Stimulated activated CD4-positive, alpha-beta T cell treated with anti-CD3 and anti-CD28 coated beads, Interleukin-12 subunit alpha, Interleukin-12 subunit beta, amount 100 ng/mL, for 48 hours (primary cell): ENCODE results near the gene OGFOD1.

ENCODE experiments used
- DNase-seq, 3 donors: peaks; one replicate each; pipeline ENCODE4 v3.0.0-alpha.2; 2020; ENCODE audit warnings: low read depth in 2 of 3, low spot score in 1 of 3

OGFOD1 gene

DNA sequence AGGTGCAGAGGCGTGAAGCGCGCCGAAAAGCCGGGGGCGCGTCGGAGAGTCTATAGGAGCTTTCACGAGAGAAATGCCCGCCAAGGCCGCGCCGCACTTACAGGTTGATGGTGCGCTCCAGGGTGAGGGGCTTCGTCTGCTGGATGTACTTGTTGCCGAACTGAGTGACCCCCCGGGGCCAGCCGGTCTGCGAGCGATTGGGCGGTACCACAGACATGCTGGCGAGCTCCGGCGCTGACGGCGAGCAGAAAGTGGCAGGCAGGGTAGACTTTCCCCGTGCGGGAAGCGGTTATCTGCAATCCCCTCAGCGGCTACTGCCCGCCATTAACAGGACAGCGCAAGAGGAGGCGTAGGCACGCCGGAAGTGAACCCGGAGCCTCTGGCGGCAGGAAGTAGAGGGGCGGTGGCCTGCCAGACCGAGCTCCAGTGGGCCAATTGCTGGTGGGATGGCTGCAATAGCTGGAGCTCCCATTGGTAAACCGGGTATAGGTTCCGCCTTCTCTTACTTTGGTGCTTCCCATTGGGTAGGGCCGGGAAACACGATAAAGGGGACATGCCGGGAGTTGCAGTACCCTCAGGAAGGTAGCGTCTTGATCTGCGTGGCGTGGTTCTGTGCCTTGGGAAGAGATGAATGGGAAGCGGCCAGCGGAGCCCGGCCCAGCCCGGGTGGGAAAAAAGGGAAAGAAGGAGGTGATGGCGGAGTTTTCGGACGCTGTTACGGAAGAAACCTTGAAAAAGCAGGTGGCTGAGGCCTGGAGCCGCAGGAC, at the start of gene OGFOD1, which contains the start of gene NUDT21:
Gene OGFOD1 (plus strand): TSS at position 569 of the 767 bp plus-strand sequence. CDS start 59 bp downstream, at position 628.
Gene NUDT21 (minus strand): TSS at position 347 of the 767 bp plus-strand sequence. CDS start 130 bp downstream, at position 217.
- DNase-seq: peak; percentile 82 to 89 (median 82)

DNA sequence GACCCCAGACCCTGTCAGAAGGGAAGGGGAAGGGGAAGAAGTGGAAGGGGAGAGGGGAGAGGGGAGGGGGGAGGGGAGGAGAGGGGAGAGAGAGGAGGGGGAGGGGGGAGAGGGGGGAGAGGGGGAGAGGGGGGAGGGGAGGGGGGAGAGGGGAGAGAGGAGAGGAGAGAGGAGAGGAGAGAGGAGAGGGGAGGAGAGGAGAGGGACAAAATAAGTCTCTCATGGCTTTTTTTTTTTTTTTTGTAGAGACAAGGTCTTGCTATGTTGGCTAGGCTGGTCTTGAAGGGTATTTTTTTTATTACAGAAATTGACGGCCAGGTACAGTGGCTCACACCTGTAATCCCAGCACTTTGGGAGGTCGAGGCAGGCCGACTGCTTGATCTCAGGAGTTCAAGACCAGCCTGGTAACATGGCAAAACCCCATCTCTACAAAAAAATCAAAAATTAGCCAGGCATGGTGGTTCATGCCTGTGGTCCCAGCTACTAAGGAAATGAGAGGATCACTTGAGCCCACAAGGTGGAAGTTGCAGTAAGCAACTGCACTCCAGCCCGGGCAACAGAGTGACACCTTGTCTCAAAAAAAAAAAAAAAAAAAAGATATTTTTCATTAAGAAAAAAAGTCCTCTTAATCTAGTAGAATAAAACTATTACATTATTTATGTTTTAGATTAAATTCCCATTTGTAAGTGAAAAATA, 45.2 kb upstream of the OGFOD1 start:
- no peak for DNase-seq

DNA sequence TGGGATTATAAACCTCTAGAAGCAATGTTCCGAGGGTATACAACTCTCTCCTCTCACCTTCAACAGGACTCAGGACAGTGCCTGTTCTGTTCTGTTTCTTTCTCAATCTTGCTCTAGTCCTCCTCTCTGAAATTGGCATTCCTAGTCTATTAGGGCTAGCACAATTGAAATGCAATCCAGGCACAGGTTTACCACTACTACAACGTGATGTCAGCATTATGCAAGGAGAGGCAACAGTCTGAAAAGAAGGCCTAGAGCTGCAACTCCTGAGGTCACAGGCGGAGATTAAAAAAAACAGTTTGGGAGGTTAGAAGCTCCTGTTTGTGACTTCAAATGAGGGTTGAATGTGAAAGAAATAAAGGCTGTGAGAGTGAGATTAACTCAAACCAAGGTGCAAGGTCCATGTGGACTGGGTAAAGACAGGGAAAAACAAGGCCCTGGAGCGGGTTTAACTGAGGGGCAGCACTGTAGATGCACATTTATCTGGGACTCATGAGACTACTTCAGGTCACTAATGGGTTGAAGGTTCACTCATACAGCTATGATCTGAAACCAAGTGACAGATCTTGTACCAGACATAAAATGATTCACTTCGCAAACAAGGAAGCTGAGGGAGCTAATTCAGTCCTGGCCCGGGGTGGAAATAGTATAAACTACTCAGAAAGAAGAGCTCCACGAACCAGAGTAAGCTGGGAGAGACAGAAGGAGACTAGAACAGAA, 42.8 kb upstream of the OGFOD1 start:
- DNase-seq: no peak

DNA sequence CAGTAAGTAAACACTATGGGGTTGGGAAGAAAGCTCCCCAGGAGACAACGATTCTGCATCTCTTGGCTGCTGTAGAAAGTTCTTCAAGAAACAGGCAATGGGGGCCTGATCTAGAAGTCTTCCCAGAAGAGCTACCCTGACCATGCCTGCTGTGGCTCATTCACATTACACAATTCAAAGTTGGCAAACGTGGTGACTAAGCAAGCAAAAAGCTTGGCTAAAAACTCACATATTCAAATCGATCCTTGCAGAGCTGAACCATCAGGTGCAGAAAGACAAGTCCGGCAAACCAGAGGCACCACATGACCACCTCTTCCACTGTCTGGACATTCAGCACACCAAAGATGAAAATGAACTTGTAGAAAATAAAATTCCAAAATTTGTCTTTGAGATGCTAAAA, 42.2 kb upstream of the OGFOD1 start:
- no peak for DNase-seq

DNA sequence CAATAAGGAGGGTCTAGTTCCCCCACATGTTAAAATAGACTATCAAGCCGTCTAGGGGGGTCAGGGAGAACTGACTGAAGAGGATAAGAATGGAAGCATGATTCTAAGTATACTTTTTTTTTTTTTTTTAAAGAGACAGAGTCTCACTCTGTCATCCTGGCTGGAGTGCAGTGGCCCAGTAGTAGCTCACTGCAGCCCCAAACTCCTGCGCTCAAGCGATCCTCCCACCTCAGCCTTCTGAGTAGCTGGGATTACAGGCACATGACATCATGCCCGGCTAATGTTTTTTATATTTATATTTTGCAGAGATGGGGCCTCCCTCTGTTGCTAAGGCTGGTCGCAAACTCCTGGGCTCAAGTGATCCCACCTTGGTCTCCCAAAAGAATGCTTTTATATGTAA, 40.2 kb upstream of the OGFOD1 start:
- DNase-seq: no peak

DNA sequence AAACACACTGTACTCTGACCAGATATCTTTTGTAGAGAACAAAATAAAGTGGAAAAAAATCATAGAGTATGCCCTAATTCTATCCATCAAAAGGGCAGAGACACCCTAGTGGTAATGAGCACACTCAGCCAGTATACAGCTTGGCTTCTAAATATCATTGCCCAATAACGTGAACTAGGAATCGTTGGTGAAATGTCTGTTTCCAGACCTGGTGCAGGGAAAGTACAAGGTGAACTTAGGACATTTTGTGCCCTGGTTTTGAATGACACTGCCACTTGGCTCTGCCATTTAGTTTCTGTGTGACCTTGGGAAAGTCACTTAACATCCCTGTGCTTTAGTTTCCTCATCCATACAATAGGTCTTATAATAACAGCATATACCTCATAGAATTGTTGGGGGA, 39.7 kb upstream of the OGFOD1 start:
- no peak for DNase-seq

DNA sequence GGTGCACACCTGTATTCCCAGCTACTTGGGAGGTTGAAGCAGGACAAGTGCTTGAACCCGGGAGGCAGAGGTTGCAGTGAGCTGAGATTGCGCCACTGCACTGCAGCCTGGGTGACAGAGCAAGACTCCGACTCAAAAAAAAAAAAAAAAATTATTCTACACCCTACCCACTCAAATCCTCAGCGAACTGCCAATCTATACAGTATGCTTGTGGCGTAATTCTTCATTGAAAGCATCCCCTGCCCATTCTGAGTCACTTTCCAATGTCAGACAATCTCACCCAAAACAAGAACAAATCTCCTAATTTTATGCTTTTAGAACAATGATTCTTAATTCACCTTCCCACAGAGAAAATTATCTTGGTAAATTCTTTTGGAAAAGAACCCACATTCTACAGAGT, 38.0 kb upstream of the OGFOD1 start:
- DNase-seq: no peak

DNA sequence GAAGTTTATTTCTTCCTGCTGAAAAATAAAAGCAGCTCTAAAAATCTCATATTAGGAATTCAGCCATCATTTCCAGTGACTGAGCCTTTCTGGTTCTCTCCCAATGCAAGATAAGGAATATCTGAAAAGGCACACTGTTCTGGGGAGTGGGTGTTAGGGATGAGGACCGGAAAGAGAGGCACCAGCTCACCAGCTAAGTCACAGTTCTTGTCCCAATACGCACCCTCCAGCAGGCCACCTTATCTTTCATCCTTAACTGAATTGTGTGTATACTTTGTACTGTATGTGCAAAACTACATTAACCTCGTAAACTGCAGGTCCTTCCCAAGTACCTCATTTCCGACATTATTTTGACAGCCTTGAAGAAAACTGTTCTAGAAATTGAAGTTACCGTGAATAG, 37.0 kb upstream of the OGFOD1 start:
- no peak for DNase-seq

DNA sequence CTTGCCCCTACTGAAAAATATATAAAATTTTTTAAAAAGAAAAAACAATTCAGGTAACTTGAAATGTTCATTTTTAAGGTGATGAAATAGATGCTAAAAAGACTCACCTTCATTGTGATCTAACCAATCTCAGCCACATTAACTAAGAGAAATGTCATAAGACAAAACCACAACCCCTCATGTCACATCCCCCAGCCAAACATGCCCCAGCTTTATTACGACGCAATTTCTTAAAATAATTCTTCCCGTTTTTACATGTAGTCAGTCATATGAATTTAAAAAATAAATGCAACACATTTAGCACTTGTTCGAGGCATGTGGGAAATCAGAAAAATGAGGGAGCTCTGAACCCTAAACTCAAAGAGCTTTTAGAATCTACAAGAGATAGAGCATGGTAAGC, 35.5 kb upstream of the OGFOD1 start:
- no peak for DNase-seq

DNA sequence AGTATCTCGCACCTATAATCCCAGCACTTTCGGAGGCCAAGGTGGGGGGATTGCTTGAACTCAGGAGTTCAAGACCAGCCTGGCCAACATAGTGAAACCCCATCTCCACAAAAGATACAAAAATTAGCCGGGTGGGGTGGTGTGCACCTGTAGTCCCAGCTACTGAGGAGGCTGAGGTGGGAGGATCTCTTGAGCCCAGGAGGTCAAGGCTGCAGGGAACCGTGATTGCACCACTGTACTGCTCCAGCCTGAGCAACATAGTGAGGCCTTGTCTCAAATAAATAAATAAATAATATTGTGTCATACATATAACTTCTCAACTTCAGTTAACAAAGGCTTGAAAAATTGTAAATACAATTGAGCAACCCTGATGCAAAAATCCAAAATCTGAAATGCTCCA, 34.2 kb upstream of the OGFOD1 start:
- DNase-seq: no peak

DNA sequence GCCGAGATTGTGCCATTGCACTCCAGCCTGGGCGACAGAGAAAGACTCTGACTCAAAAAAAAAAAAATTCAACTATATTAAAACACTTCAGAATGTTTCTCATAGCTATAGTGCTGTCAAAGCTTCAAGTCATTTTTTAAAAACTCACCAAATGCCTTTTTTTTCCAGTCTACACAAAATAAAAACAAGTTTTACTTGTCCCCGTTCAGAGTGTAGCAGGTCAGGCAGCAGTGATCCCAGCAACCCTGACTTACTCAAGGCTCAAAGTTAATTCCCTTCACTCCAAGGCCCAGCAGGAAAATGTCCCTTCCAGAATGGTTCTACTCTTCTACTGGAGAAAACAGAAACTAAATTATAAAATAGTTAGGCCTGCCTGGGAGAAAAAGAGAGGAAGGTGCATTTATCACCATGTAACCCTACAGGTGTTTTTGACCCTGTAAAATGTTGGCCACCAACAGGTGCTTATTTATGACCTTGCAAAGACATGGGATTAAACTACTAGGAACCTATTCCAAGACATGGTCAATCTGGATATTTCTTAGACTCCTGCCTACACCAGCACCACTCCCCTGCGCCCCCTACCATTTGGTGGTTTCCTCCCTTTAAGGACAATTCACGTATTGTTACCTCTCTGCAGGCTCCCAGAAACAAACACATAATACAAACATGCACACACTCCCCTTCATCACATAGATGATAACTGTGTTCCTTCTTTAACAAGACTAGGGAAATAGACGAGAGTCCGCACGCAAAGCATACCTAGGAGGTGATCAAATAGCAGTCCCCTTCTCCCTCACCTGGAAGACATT, 31.4 kb upstream of the OGFOD1 start:
- DNase-seq: no peak

DNA sequence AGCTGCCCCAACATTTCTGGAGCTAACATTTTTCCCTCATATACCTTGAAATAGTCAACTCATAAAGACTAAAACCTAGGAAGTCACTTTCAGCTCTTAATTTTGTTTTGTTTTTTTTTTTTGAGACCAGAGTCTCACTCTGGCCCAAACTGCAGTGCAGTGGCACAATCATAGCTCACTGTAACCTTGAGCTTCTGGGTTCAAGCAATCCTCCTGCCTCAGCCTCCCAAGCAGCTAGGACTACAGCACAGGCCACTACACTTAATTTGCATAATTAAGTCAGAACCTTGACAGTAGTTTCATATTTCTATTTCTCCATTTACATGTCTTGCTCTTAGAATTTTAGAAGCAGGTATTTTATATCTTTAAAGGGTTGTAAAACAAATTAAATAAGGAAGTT, 30.7 kb upstream of the OGFOD1 start:
- DNase-seq: no peak

DNA sequence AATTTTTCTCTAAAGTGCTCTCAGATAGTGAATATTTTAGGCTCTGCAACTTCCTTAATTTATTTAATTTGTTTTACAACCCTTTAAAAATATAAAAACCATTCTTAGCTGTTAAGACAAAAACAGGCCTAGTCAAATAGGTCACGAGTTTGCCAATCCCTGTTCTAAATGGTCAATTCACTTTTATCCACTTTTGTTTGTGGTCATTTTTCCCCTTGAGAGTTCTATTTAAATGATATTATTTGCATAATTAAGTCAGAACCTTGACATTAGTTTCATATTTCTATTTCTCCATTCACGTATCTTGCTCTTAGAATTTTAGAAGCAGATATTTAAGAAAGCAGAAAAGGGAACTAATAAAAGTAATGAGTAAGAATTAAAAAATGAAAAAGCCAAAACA, 30.0 kb upstream of the OGFOD1 start:
- DNase-seq: no peak

DNA sequence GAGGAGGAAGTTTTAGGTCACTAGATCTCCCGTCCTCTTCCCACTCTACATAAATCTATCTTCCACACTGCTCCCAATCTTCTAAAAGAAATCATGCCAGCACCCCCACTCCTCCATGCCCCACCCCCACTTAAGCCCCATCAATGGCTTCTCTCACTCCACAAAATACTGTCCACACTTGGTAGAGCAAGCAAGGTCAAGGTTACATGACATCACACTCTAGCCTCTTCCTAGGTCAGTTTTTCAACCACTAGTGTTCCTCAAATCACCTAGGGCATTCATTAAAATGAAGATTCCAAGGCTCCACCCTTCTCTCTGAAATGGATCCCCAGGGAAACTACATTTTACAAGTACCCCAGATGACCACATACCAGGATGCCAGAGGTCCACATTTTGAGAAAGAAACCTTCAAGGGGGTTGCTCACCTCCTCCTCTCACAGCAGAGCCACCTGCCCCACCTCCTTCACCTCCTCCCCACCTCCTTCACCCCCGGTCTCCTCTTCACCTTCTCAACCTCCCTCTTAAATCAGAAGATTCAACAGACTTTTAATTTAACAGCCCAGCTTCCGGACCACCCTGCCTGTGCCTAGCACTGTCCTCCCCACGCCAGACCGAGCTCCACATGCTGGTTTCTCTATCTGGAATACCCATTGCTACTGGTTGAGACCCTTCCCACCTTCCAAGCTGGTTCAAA, 29.2 kb upstream of the OGFOD1 start:
- no peak for DNase-seq

DNA sequence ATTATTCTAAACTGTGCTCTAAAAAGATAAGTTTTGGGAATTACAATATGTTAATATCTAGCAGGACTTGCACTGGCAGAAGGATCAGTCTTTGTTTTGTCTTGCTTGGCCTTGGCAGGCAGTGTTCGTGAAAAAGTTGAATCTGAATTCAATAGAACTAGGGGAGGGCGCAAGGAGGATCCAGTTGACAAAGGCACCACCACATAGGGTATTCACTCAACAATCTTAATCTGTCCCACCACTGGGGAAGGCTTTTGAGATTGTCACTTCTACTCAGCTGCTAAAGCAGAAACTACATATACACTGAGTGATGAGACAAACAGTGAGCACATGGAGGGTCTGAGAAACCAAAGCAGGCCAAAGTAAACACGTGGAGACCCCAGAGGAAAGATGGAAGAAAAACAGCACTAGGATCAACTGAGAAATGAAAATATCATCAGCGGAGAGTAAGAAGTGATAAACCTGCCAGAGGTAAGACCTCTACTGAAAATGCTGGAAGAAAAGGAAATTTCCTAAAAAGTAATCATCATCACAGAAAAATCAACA, 28.4 kb upstream of the OGFOD1 start:
- no peak for DNase-seq

DNA sequence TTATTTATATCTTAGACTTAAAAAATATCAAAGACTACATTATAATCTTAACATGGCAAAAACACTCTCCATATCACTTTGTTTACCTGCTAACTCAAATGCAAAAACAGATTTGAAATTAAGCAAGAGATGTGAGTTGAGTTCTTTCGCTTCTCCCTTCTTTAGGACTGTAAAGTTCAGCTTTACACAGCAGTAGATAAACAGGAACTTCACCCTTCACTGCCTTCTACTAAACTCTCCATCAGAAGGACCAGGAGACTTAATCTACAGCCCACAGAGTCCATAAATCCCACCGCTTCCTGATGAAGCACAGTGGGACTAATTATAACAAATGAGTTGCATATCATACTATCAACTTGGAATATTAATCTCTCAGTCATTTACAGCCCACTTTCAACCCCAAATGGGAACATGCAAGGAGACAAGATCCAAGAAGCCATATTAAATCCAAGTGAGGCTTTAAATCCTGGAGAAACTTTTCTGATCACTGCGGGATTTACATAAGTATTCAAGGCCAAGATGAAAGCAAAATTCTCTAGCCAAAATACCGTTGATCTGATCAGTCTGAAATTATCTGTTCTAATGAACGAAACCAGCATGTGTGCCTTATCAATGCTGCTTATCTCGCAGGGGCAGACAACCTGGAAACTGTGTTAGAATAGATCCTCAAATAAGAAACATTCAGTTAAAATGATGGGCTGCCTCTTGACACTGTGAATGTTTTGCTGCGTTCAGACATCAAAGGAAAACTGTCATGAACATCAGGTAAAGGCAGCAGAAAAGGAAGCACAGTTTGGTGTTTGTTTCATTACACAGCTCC, 27.6 kb upstream of the OGFOD1 start:
- no peak for DNase-seq

DNA sequence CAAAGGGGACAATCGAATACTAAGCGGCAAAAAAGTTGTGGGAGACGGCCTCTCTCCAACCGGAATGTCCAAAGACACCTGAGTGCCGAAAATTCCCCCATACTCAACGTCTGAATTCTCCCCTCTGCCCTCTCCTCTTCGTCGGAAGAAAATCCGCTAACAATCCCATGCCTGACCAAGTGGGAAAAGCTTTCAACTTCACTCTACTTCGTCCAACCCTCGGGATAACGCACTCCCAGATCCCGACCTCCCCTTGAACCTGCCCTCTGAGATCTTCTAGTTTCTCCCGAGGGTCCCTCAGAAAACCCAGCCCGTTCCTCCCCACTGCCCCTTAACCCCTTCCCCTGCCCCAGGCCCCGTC, 27.0 kb upstream of the OGFOD1 start:
- DNase-seq: no peak

DNA sequence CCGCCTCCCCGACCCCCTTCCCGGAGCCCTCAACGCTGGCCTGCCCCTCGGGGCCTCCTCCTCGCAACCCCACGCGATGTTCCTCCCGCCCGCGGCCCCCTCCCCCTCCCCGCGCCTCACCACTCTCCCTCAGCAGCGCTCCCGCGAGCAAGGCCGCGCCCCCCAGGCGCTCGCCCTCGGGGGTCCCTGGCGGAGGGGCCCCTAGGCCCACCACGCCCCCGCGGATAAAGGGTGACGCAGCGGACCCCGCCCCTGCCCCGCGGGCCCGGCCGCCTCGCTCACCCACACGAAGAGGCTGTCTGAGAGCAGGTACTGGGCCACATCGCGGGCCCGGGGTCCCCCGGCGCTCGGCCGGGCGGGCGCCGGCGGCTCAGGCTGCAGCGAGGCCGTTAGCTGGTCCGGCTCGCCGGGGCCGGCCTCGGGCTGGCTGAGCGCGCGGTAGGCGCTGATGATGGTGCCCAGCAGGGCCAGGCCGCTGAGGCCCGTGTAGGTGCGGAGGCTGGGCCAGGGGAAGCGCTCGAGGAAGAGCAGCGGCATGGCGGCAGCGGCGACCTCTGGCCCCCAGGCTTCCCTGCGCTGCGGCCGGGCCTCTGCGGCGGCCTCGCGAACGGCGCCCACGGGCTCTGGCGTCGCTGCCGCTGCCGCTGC, 26.4 kb upstream of the OGFOD1 start:
- DNase-seq: peak in 1 of 3 donors; percentile 13

DNA sequence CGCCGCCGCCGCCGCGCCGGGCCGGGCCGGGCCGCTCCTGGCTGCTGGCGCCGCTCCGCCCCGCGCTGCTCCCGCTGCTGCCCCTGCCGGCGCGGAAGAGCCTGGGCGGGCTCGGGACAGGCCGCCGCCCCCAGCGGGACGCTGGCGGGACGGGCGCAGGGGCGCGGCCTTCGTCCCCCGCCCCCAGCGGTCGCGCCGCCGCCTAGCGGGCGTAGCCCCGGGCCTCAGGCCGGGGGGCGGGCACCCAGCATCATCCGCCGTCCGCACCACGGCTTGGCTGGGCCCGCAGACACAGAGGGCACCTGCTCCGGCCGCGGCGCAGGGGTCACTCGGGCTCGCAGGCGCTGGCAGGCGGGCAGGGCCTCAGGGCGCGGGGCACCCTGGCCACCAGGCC, 25.9 kb upstream of the OGFOD1 start, which contains the start of gene AMFR:
Gene AMFR (minus strand): TSS at position 107 of the 394 bp plus-strand sequence. CDS start 218 bp downstream, outside the sequence.
- peak in 2 of 3 donors; percentile 21 to 60 for DNase-seq
